Parathyroid adenoma (tissue), 2 donors: Measurements from ENCODE around the gene ZCCHC13.
"Not testable (repeated sequence)": the region's sequence is repeated elsewhere in the genome, so short reads cannot be mapped to it uniquely, and the experiment has no call there.

Source experiments
- H2AFZ ChIP-seq: fragments of 300-600 bp; sonication (generic); one replicate; pipeline ENCODE4 v1.7.0; 2017; ENCODE audit warnings: antibody characterized with exemption, mild to moderate bottlenecking
- H3K27ac ChIP-seq: fragments of 300-600 bp; sonication (generic); one replicate; pipeline ENCODE4 v1.7.0; 2017
- H3K27me3 ChIP-seq: fragments of 300-600 bp; sonication (generic); one replicate; pipeline ENCODE4 v1.7.0; 2017; ENCODE audit warnings: low read length; ENCODE audit not compliant: control insufficient read depth, insufficient read depth
- H3K36me3 ChIP-seq: fragments of 300-600 bp; sonication (generic); one replicate; pipeline ENCODE4 v1.7.0; 2017; ENCODE audit warnings: low read length; ENCODE audit not compliant: control insufficient read depth, insufficient read depth
- H3K4me1 ChIP-seq: fragments of 300-600 bp; sonication (generic); one replicate; pipeline ENCODE4 v1.7.0; 2017; ENCODE audit warnings: control low read depth
- H3K4me2 ChIP-seq: fragments of 300-600 bp; sonication (generic); one replicate; pipeline ENCODE4 v1.7.0; 2017; ENCODE audit warnings: low read length
- H3K4me3 ChIP-seq: fragments of 300-600 bp; sonication (generic); one replicate; pipeline ENCODE4 v1.7.0; 2017; ENCODE audit warnings: low read depth, low read length
- H3K79me2 ChIP-seq: fragments of 300-600 bp; sonication (generic); one replicate; pipeline ENCODE4 v1.7.0; 2017; ENCODE audit warnings: control low read depth
- H3K9ac ChIP-seq: fragments of 300-600 bp; sonication (generic); one replicate; pipeline ENCODE4 v1.7.0; 2017; ENCODE audit warnings: mild to moderate bottlenecking
- H3K9me3 ChIP-seq: fragments of 300-600 bp; sonication (generic); one replicate; pipeline ENCODE4 v1.7.0; 2017; ENCODE audit warnings: low read length; ENCODE audit not compliant: control insufficient read depth
- CTCF ChIP-seq: fragments of 300-600 bp; sonication (generic); IDR thresholded peaks from one replicate; pipeline ENCODE4 v1.7.0; 2017; ENCODE audit warnings: antibody characterized with exemption, mild to moderate bottlenecking
- donor health status: primary hyperparathyroidism.

Gene ZCCHC13

DNA sequence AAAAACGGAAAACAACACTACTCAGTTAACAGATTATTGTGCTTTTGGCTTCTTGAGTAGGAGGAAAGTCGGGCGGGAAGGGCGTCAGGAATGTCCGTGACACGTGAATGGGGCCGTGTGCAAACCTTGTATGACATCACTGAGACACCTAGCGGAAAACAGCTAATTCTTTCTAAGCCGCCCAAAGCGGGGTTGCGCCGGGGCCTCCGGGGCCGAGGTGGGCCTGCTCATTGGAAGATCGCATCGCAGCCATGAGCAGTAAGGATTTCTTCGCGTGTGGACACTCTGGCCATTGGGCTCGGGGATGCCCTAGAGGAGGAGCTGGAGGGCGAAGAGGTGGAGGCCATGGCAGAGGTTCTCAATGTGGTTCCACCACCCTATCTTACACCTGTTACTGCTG, at the start of gene ZCCHC13:
TSS of gene ZCCHC13 (plus strand) at position 165 of the 400 bp plus-strand sequence. CDS start at position 252, 87 bp downstream.
- H2AFZ ChIP-seq: no peak within 1 kb of the TSS
- TF ChIP-seq CTCF: no peak
- no peaks in the 10 kb centered on the region for H3K79me2 ChIP-seq
- H3K36me3 ChIP-seq: no peaks in the 10 kb centered on the region
- no peaks in the 10 kb centered on the region for H3K4me1 ChIP-seq
- no peak within 1 kb of the TSS for H3K27ac ChIP-seq
- no peak within 1 kb of the TSS for H3K4me2 ChIP-seq
- H3K9ac ChIP-seq: no peak within 1 kb of the TSS
- H3K4me3 ChIP-seq: no peak within 1 kb of the TSS
- H3K9me3 ChIP-seq: no peaks in the 10 kb centered on the region
- no peaks in the 10 kb centered on the region for H3K27me3 ChIP-seq

GRCh38 chrX:74258111-74258510, 45.9 kb upstream of the ZCCHC13 start:
- not testable (repeated sequence) for H3K9me3 ChIP-seq, H3K4me2 ChIP-seq, H2AFZ ChIP-seq, H3K27ac ChIP-seq, H3K27me3 ChIP-seq, H3K79me2 ChIP-seq, H3K9ac ChIP-seq, H3K4me3 ChIP-seq, H3K4me1 ChIP-seq, H3K36me3 ChIP-seq

DNA sequence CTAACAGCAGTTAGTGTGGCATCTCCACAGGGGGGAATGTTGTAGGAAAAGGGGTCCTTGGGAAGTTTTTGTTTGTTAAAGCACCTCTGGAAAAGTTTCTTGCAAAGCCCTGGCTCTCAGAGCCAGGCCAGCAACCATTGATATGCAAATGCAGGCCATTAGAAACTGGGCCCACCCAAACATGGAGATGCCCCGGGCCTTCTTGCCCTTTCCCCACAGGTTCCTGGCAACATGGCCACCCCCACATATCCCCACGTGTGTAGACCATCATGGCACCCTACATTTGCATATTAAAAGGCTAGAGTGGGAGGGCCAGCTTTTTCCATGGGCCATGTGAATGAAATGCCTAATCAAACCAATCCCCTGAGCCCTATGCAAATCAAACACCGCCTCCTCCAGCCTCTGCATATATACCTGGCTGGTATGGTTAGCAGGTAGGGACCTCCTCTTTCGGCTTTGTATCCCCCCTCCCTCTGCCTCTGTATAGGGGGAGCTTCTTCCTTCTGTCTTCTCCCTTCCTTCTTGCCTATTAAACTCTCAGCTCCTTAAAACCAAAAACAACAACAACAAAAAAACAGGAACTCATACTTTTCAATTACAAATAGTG, 44.0 kb upstream of the ZCCHC13 start:
- Histone ChIP-seq H3K4me1 (no peaks in the 10 kb centered on the region), H3K27ac (no peak overlapping the region), H3K4me2 (no peak overlapping the region), H3K9ac (no peak overlapping the region), H2AFZ (no peak overlapping the region), H3K9me3 (no peaks in the 10 kb centered on the region), H3K36me3 (no peaks in the 10 kb centered on the region), H3K27me3 (no peaks in the 10 kb centered on the region), H3K79me2 (no peaks in the 10 kb centered on the region), H3K4me3 (no peak overlapping the region)
- TF ChIP-seq CTCF: no peak

GRCh38 chrX:74262452-74263209, 41.3 kb upstream of the ZCCHC13 start:
- Histone ChIP-seq H3K27me3 (no peaks in the 10 kb centered on the region), H3K79me2 (no peaks in the 10 kb centered on the region), H3K4me3 (no peak overlapping the region), H3K27ac (no peak overlapping the region), H3K9me3 (no peaks in the 10 kb centered on the region), H3K4me1 (no peaks in the 10 kb centered on the region), H3K36me3 (no peaks in the 10 kb centered on the region), H2AFZ (no peak overlapping the region), H3K9ac (no peak overlapping the region), H3K4me2 (no peak overlapping the region)
- TF ChIP-seq CTCF: no peak

DNA sequence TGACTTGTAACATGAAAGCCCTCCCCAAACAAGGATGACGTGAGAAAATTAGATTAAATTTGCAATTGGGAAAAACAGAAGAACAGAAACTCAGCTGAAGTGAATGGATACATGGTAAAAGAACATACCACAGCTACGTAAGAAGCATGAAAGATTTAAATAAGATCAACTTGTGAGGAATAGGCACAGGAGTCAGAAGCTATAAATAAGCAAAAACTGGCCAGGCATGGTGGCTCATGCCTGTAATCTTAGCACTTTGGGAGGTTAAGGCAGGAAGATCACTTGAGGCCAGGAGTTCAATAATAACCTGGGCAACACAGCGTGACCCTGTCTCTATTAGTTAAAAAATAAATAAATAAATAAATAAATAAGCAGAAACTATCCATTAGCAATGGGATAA, 33.6 kb upstream of the ZCCHC13 start:
- H3K27ac ChIP-seq: no peak overlapping the region
- no peak overlapping the region for H3K4me2 ChIP-seq
- H3K9ac ChIP-seq: no peak overlapping the region
- no peak overlapping the region for H3K4me3 ChIP-seq
- H3K36me3 ChIP-seq: no peaks in the 10 kb centered on the region
- no peaks in the 10 kb centered on the region for H3K4me1 ChIP-seq
- no peaks in the 10 kb centered on the region for H3K27me3 ChIP-seq
- no peak for TF ChIP-seq CTCF
- H3K9me3 ChIP-seq: no peaks in the 10 kb centered on the region
- no peak overlapping the region for H2AFZ ChIP-seq
- H3K79me2 ChIP-seq: peaks cover 2% of the 10 kb centered on the region
